LNCaP clone FGC (cell line): ENCODE data around the gene NRP2.

Source experiments
- DNase-seq: peaks from one replicate; pipeline ENCODE4 v3.0.0-alpha.2; 2011; ENCODE audit warnings: low read depth
- H3K4me3 ChIP-seq: 2 replicates; pipeline ENCODE4 v1.5.1; 2011; ENCODE audit warnings: mild to moderate bottlenecking, low read depth, low read length, control low read depth
- CTCF ChIP-seq: IDR thresholded peaks from 2 replicates; pipeline ENCODE4 v1.5.1; 2012; ENCODE audit warnings: mild to moderate bottlenecking; ENCODE audit not compliant: control insufficient read depth, insufficient read depth; ENCODE audit errors: extremely low read depth

Gene NRP2

GRCh38 chr2:205833864-205834263, 151.6 kb downstream of the NRP2 start:
- TF ChIP-seq CTCF, result no peak
- DNase-seq, result no peak
- no peak overlapping the region for H3K4me3 ChIP-seq

GRCh38 chr2:205834796-205835195, 152.5 kb downstream of the NRP2 start:
- no peak for DNase-seq
- TF ChIP-seq CTCF, result no peak
- H3K4me3 ChIP-seq, result no peak overlapping the region

GRCh38 chr2:205835251-205835791, 153.0 kb downstream of the NRP2 start:
- TF ChIP-seq CTCF, result no peak
- no peak for DNase-seq
- no peak overlapping the region for H3K4me3 ChIP-seq

GRCh38 chr2:205835923-205836322, 153.6 kb downstream of the NRP2 start:
- DNase-seq, result no peak
- no peak overlapping the region for H3K4me3 ChIP-seq
- no peak for TF ChIP-seq CTCF

- no peak for DNase-seq
- TF ChIP-seq CTCF, result no peak
- no peak overlapping the region for H3K4me3 ChIP-seq
Measured at GRCh38 chr2:205836477-205837221, 154.3 kb downstream of the NRP2 start.

GRCh38 chr2:205837663-205838062, 155.4 kb downstream of the NRP2 start:
- DNase-seq, result no peak
- H3K4me3 ChIP-seq, result no peak overlapping the region
- TF ChIP-seq CTCF, result no peak

GRCh38 chr2:205845446-205845845, 163.1 kb downstream of the NRP2 start:
- no peak for TF ChIP-seq CTCF
- DNase-seq, result no peak

More at GRCh38 chr2:205845446-205845845, 163.1 kb downstream of the NRP2 start:
- H3K4me3 ChIP-seq, result no peak overlapping the region
